Neural progenitor cell (in vitro differentiated cells): ENCODE results near the gene EPB42. TPM values are rescaled to one million over a fixed set of nuclear protein-coding genes. Genes with fewer than 3 reads are reported as not detected.
A peak's percentile ranks its signal among the peaks of the same experiment; 100 is the strongest.

Experiments used
- DNase-seq: peaks from one replicate; pipeline ENCODE4 v3.0.0-alpha.2; 2016; ENCODE audit warnings: low spot score
- H2AFZ ChIP-seq: fragments of 200-600 bp; sonication (generic); replicated peaks from 2 replicates; pipeline ENCODE4 v1.6.1; 2016; ENCODE audit warnings: antibody characterized with exemption
- H3F3A ChIP-seq: fragments of 200-600 bp; sonication (generic); 2 replicates; pipeline ENCODE4 v1.6.1; 2016; ENCODE audit warnings: antibody characterized with exemption, low read depth
- H3K27ac ChIP-seq: fragments of 200-600 bp; sonication (generic); 2 replicates; pipeline ENCODE4 v1.5.1; 2016; ENCODE audit warnings: mild to moderate bottlenecking
- H3K27me3 ChIP-seq: fragments of 200-600 bp; sonication (generic); 2 replicates; pipeline ENCODE4 v1.6.1; 2016; ENCODE audit warnings: mild to moderate bottlenecking, moderate library complexity
- H3K36me3 ChIP-seq: fragments of 200-600 bp; sonication (generic); 2 replicates; pipeline ENCODE4 v1.5.1; 2016
- H3K4me1 ChIP-seq: fragments of 200-600 bp; sonication (generic); 2 replicates; pipeline ENCODE4 v1.6.1; 2016; ENCODE audit warnings: mixed run types
- H3K4me2 ChIP-seq: fragments of 200-600 bp; sonication (generic); 2 replicates; pipeline ENCODE4 v1.6.1; 2016
- H3K4me3 ChIP-seq: fragments of 200-600 bp; sonication (generic); 2 replicates; pipeline ENCODE4 v1.5.1; 2016
- H3K79me2 ChIP-seq: fragments of 200-600 bp; sonication (generic); 2 replicates; pipeline ENCODE4 v1.6.1; 2016; ENCODE audit warnings: low read depth
- H3K9ac ChIP-seq: fragments of 200-600 bp; sonication (generic); 2 replicates; pipeline ENCODE4 v1.6.1; 2016
- H3K9me3 ChIP-seq: fragments of 200-600 bp; sonication (generic); 2 replicates; pipeline ENCODE4 v1.5.1; 2016; ENCODE audit warnings: low read depth
- H4K20me1 ChIP-seq: fragments of 200-600 bp; sonication (generic); 2 replicates; pipeline ENCODE4 v1.6.1; 2016; ENCODE audit warnings: low read depth
- H3K27ac Mint-ChIP-seq: 3 replicates; pipeline ENCODE4 v1.8.0; 2021; ENCODE audit warnings: mixed read lengths
- H3K27me3 Mint-ChIP-seq: 2 replicates; pipeline ENCODE4 v1.8.0; 2022; ENCODE audit warnings: low read depth, mild to moderate bottlenecking, inconsistent platforms, moderate library complexity, mixed read lengths; ENCODE audit not compliant: insufficient read depth
- H3K36me3 Mint-ChIP-seq: 3 replicates; pipeline ENCODE4 v1.8.0; 2021; ENCODE audit warnings: mixed read lengths
- H3K4me1 Mint-ChIP-seq: 3 replicates; pipeline ENCODE4 v1.8.0; 2021; ENCODE audit warnings: mixed read lengths
- H3K4me3 Mint-ChIP-seq: 3 replicates; pipeline ENCODE4 v1.8.0; 2021; ENCODE audit warnings: mild to moderate bottlenecking, moderate library complexity, mixed read lengths
- H3K9me3 Mint-ChIP-seq: 3 replicates; pipeline ENCODE4 v1.8.0; 2020; ENCODE audit warnings: mixed read lengths
- CTCF ChIP-seq: fragments of 200-600 bp; sonication (generic); IDR thresholded peaks from 2 replicates; pipeline ENCODE4 v1.5.1; 2017; ENCODE audit warnings: antibody characterized with exemption, mild to moderate bottlenecking
- EZH2 ChIP-seq: fragments of 200-600 bp; sonication (generic); IDR thresholded peaks from 2 replicates; pipeline ENCODE4 v1.6.1; 2017; ENCODE audit warnings: antibody characterized with exemption, mild to moderate bottlenecking, moderate library complexity
- EZH2phosphoT487 ChIP-seq: fragments of 200-600 bp; sonication (generic); IDR thresholded peaks from 2 replicates; pipeline ENCODE4 v1.6.1; 2017; ENCODE audit warnings: antibody characterized with exemption
- total RNA-seq: library from RNA; depleted of rRNA; stranded (reverse); fragments of >200 nt; gene quantifications from 2 replicates; pipeline ENCODE4 v1.2.3, GENCODE V29; 2015; ENCODE audit warnings: low replicate concordance

EPB42 gene
- total RNA-seq, 1 donor from 2014 or later = not detected

- Mint-ChIP-seq H3K4me1 (peaks cover 2% of the 10 kb centered on the region), H3K9me3 (no peaks in the 10 kb centered on the region), H3K27me3 (peaks cover 2% of the 10 kb centered on the region), H3K36me3 (no peaks in the 10 kb centered on the region), H3K4me3 (no peak overlapping the region), H3K27ac (no peak overlapping the region)
- Histone ChIP-seq H3F3A (no peaks in the 10 kb centered on the region), H4K20me1 (no peaks in the 10 kb centered on the region), H3K27me3 (no peaks in the 10 kb centered on the region), H3K79me2 (no peaks in the 10 kb centered on the region), H3K4me3 (no peak overlapping the region), H3K9me3 (no peaks in the 10 kb centered on the region), H3K9ac (no peak overlapping the region), H3K27ac (no peak overlapping the region), H3K4me2 (no peak overlapping the region), H3K4me1 (no peaks in the 10 kb centered on the region), H2AFZ (peak overlapping the region; percentile 72), H3K36me3 (no peaks in the 10 kb centered on the region)
- TF ChIP-seq EZH2 (no peak), EZH2phosphoT487 (no peak), CTCF (no peak)
- DNase-seq = no peak
These were observed 7.4 kb downstream of the EPB42 start for GRCh38 chr15:43213466-43213865.

DNA sequence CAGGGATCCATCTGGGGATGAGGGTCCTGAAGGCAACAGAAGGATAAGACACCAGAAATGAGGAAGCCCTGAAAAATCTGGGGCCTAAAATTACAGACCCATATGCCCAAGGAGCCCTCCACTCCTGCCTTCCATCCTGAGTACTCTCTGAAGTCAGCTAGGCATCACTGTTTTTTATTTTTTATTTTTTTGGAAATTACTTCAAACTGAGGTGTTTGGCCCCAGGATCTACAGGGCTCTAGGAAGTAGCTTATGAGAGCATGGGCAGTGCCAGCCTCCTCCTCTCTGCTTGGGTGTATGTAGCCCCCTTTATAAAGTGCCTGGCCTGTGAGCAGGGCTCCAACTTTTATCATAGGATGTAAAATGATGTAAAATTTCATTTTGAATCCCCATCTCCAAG is 7.9 kb downstream of the EPB42 start:
- Mint-ChIP-seq H3K27me3 (peaks cover 2% of the 10 kb centered on the region), H3K9me3 (no peaks in the 10 kb centered on the region), H3K36me3 (no peaks in the 10 kb centered on the region), H3K27ac (no peak overlapping the region), H3K4me3 (no peak overlapping the region), H3K4me1 (peaks cover 2% of the 10 kb centered on the region)
- H3K27me3 ChIP-seq = no peaks in the 10 kb centered on the region
- no peaks in the 10 kb centered on the region for H3K9me3 ChIP-seq
- no peaks in the 10 kb centered on the region for H3K36me3 ChIP-seq
- H4K20me1 ChIP-seq = no peaks in the 10 kb centered on the region
- H3K27ac ChIP-seq = no peak overlapping the region
- H3K4me2 ChIP-seq = no peak overlapping the region
- H3K4me1 ChIP-seq = no peaks in the 10 kb centered on the region
- no peak overlapping the region for H3K4me3 ChIP-seq
- H3K79me2 ChIP-seq = no peaks in the 10 kb centered on the region
- TF ChIP-seq EZH2 (no peak), CTCF (no peak), EZH2phosphoT487 (no peak)
- H2AFZ ChIP-seq = no peak overlapping the region
- no peak overlapping the region for H3K9ac ChIP-seq
- DNase-seq = no peak
- no peaks in the 10 kb centered on the region for H3F3A ChIP-seq

- Histone ChIP-seq H3K27ac (no peak overlapping the region), H4K20me1 (no peaks in the 10 kb centered on the region), H3K4me1 (no peaks in the 10 kb centered on the region), H3K27me3 (no peaks in the 10 kb centered on the region), H3K4me2 (no peak overlapping the region), H3K9me3 (no peaks in the 10 kb centered on the region), H3K79me2 (no peaks in the 10 kb centered on the region), H3K4me3 (no peak overlapping the region), H3K36me3 (no peaks in the 10 kb centered on the region), H3K9ac (no peak overlapping the region), H3F3A (no peaks in the 10 kb centered on the region), H2AFZ (no peak overlapping the region)
- no peak for DNase-seq
- no peak overlapping the region for H3K4me3 Mint-ChIP-seq
- TF ChIP-seq EZH2phosphoT487 (no peak), CTCF (no peak), EZH2 (no peak)
- H3K27ac Mint-ChIP-seq = no peak overlapping the region
- H3K36me3 Mint-ChIP-seq = no peaks in the 10 kb centered on the region
- H3K9me3 Mint-ChIP-seq = no peaks in the 10 kb centered on the region
- H3K4me1 Mint-ChIP-seq = peaks cover 2% of the 10 kb centered on the region
- peaks cover 2% of the 10 kb centered on the region for H3K27me3 Mint-ChIP-seq
These were observed 8.5 kb downstream of the EPB42 start for GRCh38 chr15:43212299-43212698.
